ENCODE measurements around the gene ST3GAL6. TPM values are rescaled to one million over a fixed set of nuclear protein-coding genes. Genes with fewer than 3 reads are reported as not detected.

ST3GAL6 gene
- total and polyA plus RNA-seq, 2 of the 4 experiments (the other 2 are of a cell fraction): 0.36 to 0.99 TPM

GRCh38 chr3:98777286-98777685, 14.1 kb downstream of the ST3GAL6 start:
- ChIA-PET CTCF (interaction anchor here (0.6 to 1.5 kb wide), 2 partner anchors 127 to 238 kb away, joined by 3 to 5 read pairs; no protein-coding TSS in a partner anchor), POLR2A (ENCODE audit: unreplicated experiment) (interaction anchor here (0.8 kb wide), 1 partner anchor 16 kb away, joined by 3 read pairs; no protein-coding TSS in a partner anchor)
- TF ChIP-seq ELK1 (IDR thresholded peaks at IDR 0.05; ENCODE audit: borderline replicate concordance, low read depth, low read length) (no peak), RCOR1 (IDR thresholded peaks at IDR 0.05; ENCODE audit: insufficient replicate concordance, low read length) (no peak), MAFK (IDR thresholded peaks at IDR 0.05; ENCODE audit: low read depth, low read length) (no peak), NFE2L2 (IDR thresholded peaks at IDR 0.05; ENCODE audit: low read depth, low read length) (no peak), SMC3 (IDR thresholded peaks at IDR 0.05; ENCODE audit: low read depth, low read length) (no peak), MAZ (IDR thresholded peaks at IDR 0.05; ENCODE audit: borderline replicate concordance, low read depth, low read length) (no peak), CTCF (conservative IDR thresholded peaks at IDR 0.05; ENCODE audit: low read depth, low read length) (no peak), CEBPB (IDR thresholded peaks at IDR 0.05; ENCODE audit: low read depth, low read length) (no peak), USF2 (IDR thresholded peaks at IDR 0.05; ENCODE audit: low read depth, low read length) (no peak)
- H3K4ac ChIP-seq (ENCODE audit: low read depth, low read length): no peak overlapping the region
- H3K9ac ChIP-seq (ENCODE audit: low read depth, low read length): no peak overlapping the region
- H4K8ac ChIP-seq (ENCODE audit: low read depth in 2 of 2, low read length in 2 of 2): no peak overlapping the region
- DNase-seq (no peak), ATAC-seq (ENCODE audit: low read depth) (no peak)
- intact Hi-C loops (cut with micrococcal nuclease) (no loop called here), dilution Hi-C loops (cut with HindIII; ENCODE audit: low sequenced_read_pairs, unreplicated experiment) (no loop called here), in situ Hi-C loops (cut with MboI; ENCODE audit: low sequenced_read_pairs) (no loop called here)
- no peak overlapping the region for H3K27ac ChIP-seq (ENCODE audit: insufficient read depth, low read length)
- H4K91ac ChIP-seq (ENCODE audit: insufficient read depth, low read depth, low read length): no peak overlapping the region
- peaks cover 14% of the 10 kb centered on the region for H3K9me1 ChIP-seq (ENCODE audit: insufficient read depth, low read length)
- H2AFZ ChIP-seq (replicated peaks; ENCODE audit: low read length, poor library complexity): no peak overlapping the region
- H3K4me1 ChIP-seq (ENCODE audit: control insufficient read depth, insufficient read depth, low read length): peaks cover 7% of the 10 kb centered on the region
- no peak overlapping the region for H3K14ac ChIP-seq (replicated peaks; ENCODE audit: low read depth, low read length)
- H3K79me1 ChIP-seq (ENCODE audit: low read depth in 1 of 2, low read length in 2 of 2): no peaks in the 10 kb centered on the region
- H2BK120ac ChIP-seq (ENCODE audit: low read depth, low read length): no peak overlapping the region
- no peak overlapping the region for H3K18ac ChIP-seq (ENCODE audit: low read depth, low read length)
- H3K36me3 ChIP-seq (ENCODE audit: control insufficient read depth, insufficient read depth, low read length): no peaks in the 10 kb centered on the region
- peak overlapping the region; percentile 13; the same call in 1 of the 3 replicates for H2BK15ac ChIP-seq (ENCODE audit: low read depth, low read length)
- H3K9me3 ChIP-seq (ENCODE audit: control insufficient read depth, insufficient read depth, low read length): no peaks in the 10 kb centered on the region
- H3K56ac ChIP-seq (ENCODE audit: extremely low read depth, insufficient read depth, low read length): no peak overlapping the region
- no peak overlapping the region for H3K23ac ChIP-seq (ENCODE audit: low read depth, low read length)
- H3K4me3 ChIP-seq (ENCODE audit: insufficient read depth, low read depth, low read length): no peak overlapping the region
- H4K20me1 ChIP-seq (ENCODE audit: insufficient read depth, low read length): peaks cover 7% of the 10 kb centered on the region; the same call in 1 of the 2 replicates
- H4K5ac ChIP-seq (ENCODE audit: low read depth, low read length): no peak overlapping the region
- H2AK9ac ChIP-seq (replicated peaks; ENCODE audit: low read depth, low read length, poor library complexity): no peak overlapping the region
- no peak overlapping the region for H3K4me2 ChIP-seq (ENCODE audit: low read depth, low read length)
- WGBS, 2 experiments (ENCODE audit: extremely low coverage in 2 of 2, insufficient read length in 1 of 2): no CpG with 5 or more reads among the region's 2 CpGs
- BruUV-seq (replicated peaks): no TSS peak
- H2BK20ac ChIP-seq (ENCODE audit: low read depth, low read length): no peak overlapping the region
- H3K27me3 ChIP-seq (ENCODE audit: control insufficient read depth, insufficient read depth, low read length): no peaks in the 10 kb centered on the region
- no peak overlapping the region for H2BK5ac ChIP-seq (ENCODE audit: low read depth, low read length, poor library complexity, severe bottlenecking)
- H2AK5ac ChIP-seq (ENCODE audit: low read depth, low read length): no peak overlapping the region; the same call in 1 of the 2 replicates

Measured in IMR-90 (cell line).